Stimulated activated CD4-positive, alpha-beta T cell treated with anti-CD3 and anti-CD28 coated beads, Interleukin-12 subunit alpha, Interleukin-12 subunit beta, amount 100 ng/mL, for 24 hours (primary cell): ENCODE results near the gene GPC1.

Source experiments
- DNase-seq, 2 experiments: peaks; one replicate each; pipeline ENCODE4 v3.0.0-alpha.2; 2020; ENCODE audit warnings: low read depth in 2 of 2

Gene GPC1

GRCh38 chr2:240412211-240412861 is 23.1 kb upstream of the GPC1 start:
- no peak for DNase-seq

- DNase-seq, result no peak
Measured at GRCh38 chr2:240412975-240413812, 22.3 kb upstream of the GPC1 start.

DNA sequence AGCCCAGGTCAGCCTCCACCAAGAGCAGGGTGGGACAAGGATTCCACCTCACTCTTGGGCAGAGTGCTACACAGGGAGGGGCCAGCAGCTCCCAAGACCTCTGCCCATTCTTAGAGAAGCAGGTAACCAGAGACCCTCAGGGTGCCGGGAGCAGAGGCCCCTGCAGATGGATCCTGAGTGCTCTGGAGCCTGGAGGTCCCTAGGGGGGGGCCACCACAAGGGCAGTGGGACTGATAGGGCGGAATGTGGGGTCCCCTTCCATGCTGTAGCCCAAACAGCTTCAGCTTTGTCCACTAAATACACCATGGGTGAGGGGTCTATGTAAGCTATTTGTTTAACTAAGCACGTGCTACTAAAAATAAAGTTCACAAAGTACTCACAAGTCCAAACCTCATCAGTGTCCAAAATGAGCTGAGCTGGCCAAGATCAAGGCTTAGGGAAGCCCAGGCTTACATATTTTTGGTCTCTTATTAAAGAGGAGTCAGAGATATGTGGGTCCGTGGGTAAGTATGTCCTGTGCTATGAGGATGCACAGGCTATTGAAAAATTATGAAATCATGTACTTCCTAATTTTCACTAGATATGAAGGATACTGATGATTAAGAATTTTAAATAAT is 21.5 kb upstream of the GPC1 start:
- DNase-seq, result no peak

GRCh38 chr2:240416821-240417220 is 18.6 kb upstream of the GPC1 start:
- DNase-seq, result no peak

DNA sequence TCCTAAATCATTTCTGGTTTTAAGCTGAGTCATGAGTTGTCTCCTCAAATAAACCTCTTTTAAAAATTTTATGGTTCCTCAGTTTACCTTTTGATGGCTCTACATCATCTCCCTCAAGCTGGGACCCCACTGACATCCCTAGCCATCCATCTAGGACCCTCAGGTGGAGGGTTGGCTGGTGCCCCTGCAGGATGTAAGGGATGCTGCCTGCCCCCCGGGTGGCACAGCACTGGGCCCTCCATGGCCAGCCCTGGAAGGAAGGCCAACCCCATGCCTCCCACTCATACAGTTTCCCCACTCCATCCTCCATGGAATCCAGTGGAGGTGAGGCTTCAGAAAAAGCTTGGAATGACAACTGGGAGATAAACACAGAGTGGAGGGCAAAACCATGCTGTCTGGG is 17.2 kb upstream of the GPC1 start:
- no peak for DNase-seq

DNA sequence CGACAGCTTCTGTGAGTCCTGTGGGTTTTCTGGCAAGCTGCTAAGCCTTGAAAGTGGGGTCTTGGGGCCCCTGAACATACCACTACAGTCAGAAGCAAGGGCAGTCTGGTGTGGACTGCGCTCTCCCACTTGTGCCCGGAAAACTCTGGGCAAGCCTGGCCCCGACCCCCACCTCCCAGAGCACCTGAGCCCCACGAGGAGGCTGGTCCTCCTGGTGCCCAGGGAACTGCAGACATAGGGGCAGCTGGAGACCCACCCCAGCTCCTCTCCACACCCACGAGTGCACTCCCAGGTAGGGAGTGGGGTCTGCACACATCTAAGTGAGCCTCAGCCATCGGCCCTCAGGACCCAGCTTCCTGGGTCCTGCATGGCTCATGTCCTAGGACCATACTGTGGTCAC is 16.2 kb upstream of the GPC1 start:
- no peak for DNase-seq

DNA sequence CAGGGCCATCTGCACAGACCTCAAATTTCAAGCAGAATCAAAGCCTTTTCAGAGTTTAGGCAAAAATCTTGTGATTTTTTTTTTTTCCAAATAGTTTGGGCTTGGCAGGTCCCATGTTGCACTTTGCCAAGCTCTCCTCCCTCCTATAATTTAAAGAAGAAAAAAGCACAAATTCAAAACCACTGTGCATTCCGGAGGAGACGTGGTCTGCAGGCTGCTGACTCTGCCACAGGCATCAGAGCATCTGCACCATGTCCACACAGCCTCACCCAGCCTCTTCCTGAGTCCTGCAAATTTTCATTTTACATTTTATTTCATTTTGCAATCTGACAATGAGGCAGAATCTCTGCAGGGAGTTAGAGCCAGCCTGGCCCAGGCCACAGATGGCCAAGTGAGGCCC is 15.7 kb upstream of the GPC1 start:
- no peak for DNase-seq

- no peak for DNase-seq
Measured at GRCh38 chr2:240420206-240421104, 15.0 kb upstream of the GPC1 start.

GRCh38 chr2:240421381-240421780 is 14.1 kb upstream of the GPC1 start:
- DNase-seq, result no peak

- DNase-seq, result no peak
Measured at GRCh38 chr2:240422658-240423329, 12.7 kb upstream of the GPC1 start.

- DNase-seq, result no peak
Measured at GRCh38 chr2:240423788-240424191, 11.7 kb upstream of the GPC1 start.

GRCh38 chr2:240424341-240425235 is 10.9 kb upstream of the GPC1 start:
- no peak for DNase-seq

- DNase-seq, result no peak
Measured at GRCh38 chr2:240425236-240425615, 10.2 kb upstream of the GPC1 start.

DNA sequence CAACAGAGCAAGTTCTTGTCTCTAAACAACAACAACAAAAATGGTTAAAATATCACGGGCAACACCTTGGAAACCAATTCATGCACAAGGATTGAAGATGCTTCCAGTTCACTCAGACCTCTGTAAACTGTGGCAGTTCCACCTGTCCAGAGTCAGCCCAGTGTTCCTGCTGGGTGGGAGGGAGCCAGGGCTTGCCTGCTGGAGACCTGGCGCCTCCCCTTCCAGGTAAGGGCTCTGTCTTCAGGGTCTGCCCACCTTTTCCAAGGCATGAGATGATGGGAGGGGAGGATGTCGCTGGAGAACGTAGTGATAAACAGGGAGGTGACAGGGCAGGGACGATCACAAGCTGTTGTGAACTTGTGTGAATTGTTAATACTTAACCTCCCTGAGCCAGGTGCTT is 9.8 kb upstream of the GPC1 start:
- no peak for DNase-seq

DNA sequence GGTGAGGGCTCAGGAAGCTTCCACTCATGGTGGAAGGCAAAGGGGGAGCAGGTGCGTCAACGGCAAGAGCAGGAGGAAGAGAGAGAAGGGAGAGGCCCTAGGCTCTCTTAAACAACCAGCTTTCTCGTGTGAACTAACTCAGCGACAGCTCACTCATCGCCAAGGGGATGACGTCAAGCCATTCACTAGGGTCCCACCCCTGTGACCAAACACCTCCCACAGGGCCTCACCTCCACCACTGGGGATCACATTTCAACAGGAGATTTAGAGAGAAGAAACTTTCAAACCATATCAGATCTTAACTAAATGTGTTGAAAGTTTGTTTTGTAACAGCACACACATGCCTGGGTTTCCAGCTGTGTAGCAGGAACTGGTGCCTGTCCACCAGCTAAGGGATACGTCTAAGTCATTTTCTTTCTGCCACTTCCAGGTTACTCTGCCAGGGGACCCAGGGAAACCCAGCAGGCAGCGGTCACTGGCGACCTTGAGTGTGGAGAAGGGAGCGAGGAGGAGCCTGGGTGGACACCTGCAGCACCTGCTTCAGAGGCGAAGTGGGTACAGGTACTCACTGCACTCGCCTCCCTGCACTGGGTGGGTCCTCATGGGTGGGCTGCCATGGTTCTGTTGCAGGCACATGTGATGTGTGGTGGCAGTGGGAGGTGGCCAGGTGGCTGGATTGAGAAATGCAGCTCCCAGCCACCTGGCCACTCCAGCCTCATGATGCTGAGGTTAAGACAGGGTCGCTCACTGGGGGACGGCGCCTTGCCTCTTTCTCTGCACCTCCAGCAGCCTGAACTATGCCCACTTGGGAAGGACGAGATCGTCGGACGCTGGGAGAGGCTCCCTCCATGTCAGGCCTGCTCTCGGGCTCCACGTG is 8.4 kb upstream of the GPC1 start:
- no peak for DNase-seq

- DNase-seq, result no peak
Measured at GRCh38 chr2:240427729-240428128, 7.7 kb upstream of the GPC1 start.

- no peak for DNase-seq
Measured at GRCh38 chr2:240428245-240428644, 7.2 kb upstream of the GPC1 start.

DNA sequence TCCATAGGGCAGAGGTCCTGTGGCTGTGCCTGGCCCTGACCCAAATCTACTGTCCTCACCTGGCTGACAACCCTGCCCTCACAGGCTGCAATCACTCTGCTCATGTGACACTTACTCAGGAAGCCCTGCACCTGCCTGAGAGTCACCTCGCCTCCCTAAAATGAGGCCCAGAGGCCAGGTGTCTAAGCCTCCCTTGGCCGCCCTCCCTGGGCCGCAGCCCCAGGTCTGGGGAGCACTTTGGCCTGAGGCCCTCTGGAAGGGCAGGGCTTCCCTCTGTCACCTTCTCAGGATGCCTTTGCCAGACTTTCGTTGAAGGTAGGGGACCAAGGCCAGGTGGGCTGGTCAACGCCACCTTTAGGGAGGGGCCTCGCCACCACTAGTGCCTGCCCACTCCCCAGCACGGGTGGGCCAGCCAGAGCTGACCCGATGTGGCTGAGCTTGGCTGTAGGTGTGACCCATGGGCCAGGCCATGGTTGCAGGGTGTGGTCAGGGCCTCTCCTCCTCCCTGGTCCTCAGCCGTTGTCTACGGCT is 6.1 kb upstream of the GPC1 start:
- no peak for DNase-seq

DNA sequence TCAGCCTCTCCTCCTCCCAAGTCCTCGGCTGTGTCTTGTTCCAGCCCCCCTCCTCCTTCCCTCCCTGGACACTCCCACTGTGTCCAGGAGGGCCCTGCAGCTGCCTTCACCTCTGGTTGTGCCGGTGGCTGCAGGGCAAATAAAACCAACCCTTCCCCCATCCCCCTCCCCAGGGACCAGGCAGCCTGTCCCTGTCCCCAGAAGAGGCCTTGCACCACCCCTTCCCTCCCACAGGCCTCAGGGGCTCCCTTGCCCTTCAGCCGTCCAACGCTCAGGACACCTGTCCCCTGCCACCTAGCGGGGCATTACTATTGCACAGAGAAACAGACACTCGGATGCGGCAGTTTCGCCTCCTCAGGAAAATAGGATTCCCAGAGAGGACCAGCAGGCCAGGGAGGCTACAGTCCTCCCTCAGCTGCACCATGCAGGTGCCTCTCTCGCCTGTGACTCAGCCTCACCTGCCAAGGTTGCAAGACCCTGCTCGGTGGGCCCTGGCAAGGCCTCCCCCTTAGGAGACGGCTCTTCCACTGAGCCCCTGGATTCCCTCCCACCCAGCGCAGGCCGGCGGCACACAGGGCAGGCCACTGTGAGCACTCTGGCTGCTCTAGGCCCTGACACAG is 5.5 kb upstream of the GPC1 start:
- DNase-seq, result no peak
